ENCODE results near the gene AKAP7.
A peak's percentile ranks its signal among the peaks of the same experiment; 100 is the strongest.

Gene AKAP7

DNA sequence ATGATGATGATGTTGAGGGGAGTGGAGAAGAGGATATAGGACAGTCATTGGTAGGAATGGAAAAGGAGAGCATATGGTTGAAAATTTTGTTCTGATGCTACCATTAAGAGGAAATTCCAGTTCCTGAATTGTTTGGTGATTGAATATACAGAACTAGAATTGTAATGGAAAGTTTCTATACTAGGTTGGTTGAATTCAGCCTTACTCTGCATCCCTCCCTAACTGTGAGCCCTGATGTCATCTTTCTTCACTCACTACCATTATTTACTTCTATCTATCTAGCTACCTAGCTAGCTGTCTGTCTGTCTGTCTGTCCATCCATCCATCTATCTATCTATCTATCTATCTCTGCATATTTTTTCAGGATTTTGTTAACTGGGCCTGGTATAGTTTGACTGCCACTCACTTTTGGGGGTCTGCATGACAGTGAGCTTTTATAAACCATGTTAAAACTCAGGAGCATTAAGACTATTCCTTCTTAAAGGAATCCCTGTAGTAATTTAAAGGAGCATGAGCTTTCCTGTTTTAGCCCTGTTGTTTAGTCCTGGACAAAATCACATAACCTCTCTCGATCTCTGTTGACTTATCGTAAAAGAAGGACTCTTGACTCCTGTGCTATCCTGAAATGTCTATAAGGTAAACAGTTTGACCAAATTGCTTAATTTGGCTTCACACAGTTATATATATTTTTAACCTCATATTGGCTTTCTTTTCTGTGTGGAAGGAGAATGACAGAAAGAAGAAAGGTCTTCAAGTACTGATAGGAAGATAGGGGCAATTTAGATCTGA is 71.4 kb downstream of the AKAP7 start:
- Mint-ChIP-seq H3K27me3 (ENCODE audit: low read depth) (no peaks in the 10 kb centered on the region), H3K27ac (no peak overlapping the region), H3K36me3 (ENCODE audit: low read depth) (no peaks in the 10 kb centered on the region), H3K9me3 (no peaks in the 10 kb centered on the region), H3K4me3 (no peak overlapping the region), H3K4me1 (no peaks in the 10 kb centered on the region)
- TF ChIP-seq, protein P1, sequence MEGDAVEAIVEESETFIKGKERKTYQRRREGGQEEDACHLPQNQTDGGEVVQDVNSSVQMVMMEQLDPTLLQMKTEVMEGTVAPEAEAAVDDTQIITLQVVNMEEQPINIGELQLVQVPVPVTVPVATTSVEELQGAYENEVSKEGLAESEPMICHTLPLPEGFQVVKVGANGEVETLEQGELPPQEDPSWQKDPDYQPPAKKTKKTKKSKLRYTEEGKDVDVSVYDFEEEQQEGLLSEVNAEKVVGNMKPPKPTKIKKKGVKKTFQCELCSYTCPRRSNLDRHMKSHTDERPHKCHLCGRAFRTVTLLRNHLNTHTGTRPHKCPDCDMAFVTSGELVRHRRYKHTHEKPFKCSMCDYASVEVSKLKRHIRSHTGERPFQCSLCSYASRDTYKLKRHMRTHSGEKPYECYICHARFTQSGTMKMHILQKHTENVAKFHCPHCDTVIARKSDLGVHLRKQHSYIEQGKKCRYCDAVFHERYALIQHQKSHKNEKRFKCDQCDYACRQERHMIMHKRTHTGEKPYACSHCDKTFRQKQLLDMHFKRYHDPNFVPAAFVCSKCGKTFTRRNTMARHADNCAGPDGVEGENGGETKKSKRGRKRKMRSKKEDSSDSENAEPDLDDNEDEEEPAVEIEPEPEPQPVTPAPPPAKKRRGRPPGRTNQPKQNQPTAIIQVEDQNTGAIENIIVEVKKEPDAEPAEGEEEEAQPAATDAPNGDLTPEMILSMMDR (IDR thresholded peaks at IDR 0.05; ENCODE audit: unreplicated experiment in 3 of 3): no peak

DNA sequence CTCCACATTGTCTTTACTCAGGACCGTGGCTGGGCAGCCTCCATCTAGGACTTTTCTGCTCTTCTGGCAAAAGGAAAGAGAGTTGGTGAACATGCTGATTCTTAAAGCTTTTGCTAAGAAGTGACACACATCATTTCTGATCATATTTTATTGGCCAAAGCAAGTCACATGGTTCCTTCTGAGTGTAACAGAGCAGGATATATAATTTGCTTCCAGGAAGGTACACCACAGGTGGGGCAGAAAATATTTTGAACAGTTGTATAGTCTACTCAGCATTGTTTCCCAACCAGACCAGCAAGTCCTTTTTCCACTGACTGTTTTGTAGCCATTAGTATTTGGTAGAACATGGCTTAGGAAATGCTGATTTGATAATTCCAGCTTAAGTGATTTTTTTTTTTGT is 73.5 kb downstream of the AKAP7 start:
- H3K4me3 Mint-ChIP-seq: no peak overlapping the region
- no peak overlapping the region for H3K27ac Mint-ChIP-seq
- no peaks in the 10 kb centered on the region for H3K9me3 Mint-ChIP-seq
- TF ChIP-seq, protein P1 (IDR thresholded peaks at IDR 0.05; ENCODE audit: unreplicated experiment in 3 of 3): no peak
- H3K4me1 Mint-ChIP-seq: peaks cover 11% of the 10 kb centered on the region
- no peaks in the 10 kb centered on the region for H3K27me3 Mint-ChIP-seq (ENCODE audit: low read depth)
- H3K36me3 Mint-ChIP-seq (ENCODE audit: low read depth): no peaks in the 10 kb centered on the region

DNA sequence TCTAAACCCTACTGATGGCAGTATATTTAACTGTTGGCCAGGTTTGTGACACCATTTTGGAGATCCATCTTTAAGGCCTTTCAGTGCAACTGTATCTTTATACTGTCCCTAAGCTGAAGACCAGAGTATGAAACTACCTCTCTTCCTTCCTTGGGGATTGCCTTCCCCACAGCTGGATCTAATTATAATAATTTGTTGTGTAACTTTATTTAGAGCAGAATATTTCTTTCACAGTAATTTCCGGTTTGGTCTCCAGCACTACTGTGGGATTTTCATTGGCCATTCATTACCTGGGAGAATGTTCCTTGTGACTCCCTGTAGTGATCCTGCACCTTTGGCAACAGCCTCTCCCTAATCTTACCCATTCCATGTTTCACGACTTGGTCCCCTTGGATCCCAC is 75.2 kb downstream of the AKAP7 start:
- Mint-ChIP-seq H3K4me3 (no peak overlapping the region), H3K27ac (no peak overlapping the region), H3K36me3 (ENCODE audit: low read depth) (no peaks in the 10 kb centered on the region), H3K4me1 (peaks cover 21% of the 10 kb centered on the region), H3K9me3 (no peaks in the 10 kb centered on the region), H3K27me3 (ENCODE audit: low read depth) (no peaks in the 10 kb centered on the region)
- TF ChIP-seq, protein P1 (IDR thresholded peaks at IDR 0.05; ENCODE audit: unreplicated experiment in 3 of 3): no peak

DNA sequence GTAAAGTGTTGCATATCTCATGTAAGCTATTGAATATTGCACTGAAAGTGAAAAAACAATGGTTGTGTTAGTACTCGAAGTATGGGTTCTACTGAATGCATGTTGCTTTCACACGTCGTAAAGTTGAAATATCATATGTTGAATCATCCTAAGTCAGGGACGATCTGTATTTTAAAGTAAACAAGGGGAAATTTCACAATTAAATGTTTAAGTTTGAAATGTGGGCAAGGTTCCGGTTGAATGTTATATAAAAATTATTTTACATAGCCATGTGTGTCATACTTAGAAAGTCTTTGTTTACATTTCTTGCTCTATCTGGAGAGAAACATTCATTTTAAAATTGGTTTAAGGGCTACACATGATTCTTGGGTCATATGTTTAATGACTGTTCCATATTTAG is 76.8 kb downstream of the AKAP7 start:
- TF ChIP-seq, protein P1 (IDR thresholded peaks at IDR 0.05; ENCODE audit: unreplicated experiment in 3 of 3): no peak
- no peaks in the 10 kb centered on the region for H3K27me3 Mint-ChIP-seq (ENCODE audit: low read depth)
- no peak overlapping the region for H3K4me3 Mint-ChIP-seq
- H3K9me3 Mint-ChIP-seq: no peaks in the 10 kb centered on the region
- no peaks in the 10 kb centered on the region for H3K36me3 Mint-ChIP-seq (ENCODE audit: low read depth)
- H3K27ac Mint-ChIP-seq: no peak overlapping the region
- peaks cover 29% of the 10 kb centered on the region for H3K4me1 Mint-ChIP-seq

DNA sequence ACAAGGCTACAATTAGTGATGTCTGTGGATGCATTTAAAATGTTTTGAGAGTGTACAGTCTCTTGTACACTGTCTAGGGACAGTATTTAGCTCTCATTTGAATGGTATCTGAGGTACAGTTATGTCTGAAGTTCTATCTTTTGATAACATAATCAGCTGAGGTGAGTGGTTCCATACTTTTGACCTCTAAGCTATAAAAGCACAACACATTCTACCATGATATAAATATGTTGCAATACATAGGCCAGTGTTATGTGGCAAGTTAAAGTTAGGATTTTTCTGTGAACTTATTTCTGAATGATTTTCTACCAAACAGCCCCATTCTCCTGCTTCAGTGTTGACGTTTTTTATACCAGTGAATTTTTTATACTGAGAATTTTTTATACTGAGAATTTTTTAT is 77.6 kb downstream of the AKAP7 start:
- TF ChIP-seq, protein P1 (IDR thresholded peaks at IDR 0.05; ENCODE audit: unreplicated experiment in 3 of 3): no peak
- H3K9me3 Mint-ChIP-seq: no peaks in the 10 kb centered on the region
- H3K36me3 Mint-ChIP-seq (ENCODE audit: low read depth): no peaks in the 10 kb centered on the region
- peaks cover 29% of the 10 kb centered on the region for H3K4me1 Mint-ChIP-seq
- H3K27me3 Mint-ChIP-seq (ENCODE audit: low read depth): no peaks in the 10 kb centered on the region
- H3K4me3 Mint-ChIP-seq: no peak overlapping the region
- peak overlapping the region in 2 of 3 experiments; percentile 34 to 40 for H3K27ac Mint-ChIP-seq

DNA sequence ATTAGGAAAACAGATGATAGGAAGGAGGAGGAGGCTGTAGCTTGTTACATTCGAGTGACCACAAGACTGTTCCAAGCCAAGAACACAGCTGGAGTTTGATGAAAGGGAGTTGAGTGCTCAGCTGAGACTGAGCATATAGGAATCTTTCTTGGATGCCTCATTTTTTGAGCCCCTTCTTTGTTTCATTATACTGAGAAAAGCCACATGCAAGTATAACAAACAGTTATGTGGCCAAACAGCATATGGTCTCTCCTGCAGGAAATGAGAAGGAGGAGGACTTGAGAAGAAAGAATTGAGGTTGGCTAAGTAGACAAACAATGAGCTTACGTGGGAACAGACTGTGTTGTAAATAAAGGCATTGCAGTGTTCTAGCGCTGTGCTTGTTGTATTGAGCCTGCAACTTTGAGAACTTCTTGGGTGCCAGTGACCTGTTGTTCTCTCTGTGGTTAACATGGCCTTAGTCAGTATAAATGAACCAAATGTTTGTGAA is 78.3 kb downstream of the AKAP7 start:
- TF ChIP-seq, protein P1 (IDR thresholded peaks at IDR 0.05; ENCODE audit: unreplicated experiment in 3 of 3): no peak
- H3K4me3 Mint-ChIP-seq: no peak overlapping the region
- H3K36me3 Mint-ChIP-seq (ENCODE audit: low read depth): no peaks in the 10 kb centered on the region
- peak overlapping the region in 2 of 3 experiments; percentile 20 to 40 for H3K27ac Mint-ChIP-seq
- H3K27me3 Mint-ChIP-seq (ENCODE audit: low read depth): no peaks in the 10 kb centered on the region
- peaks cover 29% of the 10 kb centered on the region for H3K4me1 Mint-ChIP-seq
- H3K9me3 Mint-ChIP-seq: no peaks in the 10 kb centered on the region

Measured in nephron (organoid).